Stimulated activated CD4-positive, alpha-beta T cell treated with anti-CD3 and anti-CD28 coated beads, Interleukin-12 subunit alpha, Interleukin-12 subunit beta, amount 100 ng/mL, for 4 hours (primary cell): ENCODE results near the gene ABR.
"Not testable (repeated sequence)": the region's sequence is repeated elsewhere in the genome, so short reads cannot be mapped to it uniquely, and the experiment has no call there.

Experiments
- DNase-seq: peaks from one replicate; pipeline ENCODE4 v3.0.0-alpha.2; 2020

Gene ABR

DNA sequence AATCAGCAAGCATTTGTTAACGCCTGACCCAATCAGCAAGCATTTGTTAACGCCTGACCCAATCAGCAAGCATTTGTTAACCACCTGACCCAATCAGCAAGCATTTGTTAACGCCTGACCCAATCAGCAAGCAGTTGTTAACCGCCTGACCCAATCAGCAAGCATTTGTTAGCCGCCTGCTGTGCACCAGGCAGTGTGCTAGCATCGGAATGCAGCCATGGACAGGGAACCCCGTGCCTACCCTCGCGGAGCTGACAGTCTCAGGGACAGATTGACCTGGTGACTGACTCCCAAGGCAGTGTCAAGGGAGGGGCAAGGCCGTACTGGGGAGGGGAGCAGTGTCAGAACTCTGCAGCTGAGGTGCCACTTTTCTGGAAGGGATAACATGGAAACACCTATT is 66.9 kb downstream of the ABR start:
- DNase-seq, result no peak

DNA sequence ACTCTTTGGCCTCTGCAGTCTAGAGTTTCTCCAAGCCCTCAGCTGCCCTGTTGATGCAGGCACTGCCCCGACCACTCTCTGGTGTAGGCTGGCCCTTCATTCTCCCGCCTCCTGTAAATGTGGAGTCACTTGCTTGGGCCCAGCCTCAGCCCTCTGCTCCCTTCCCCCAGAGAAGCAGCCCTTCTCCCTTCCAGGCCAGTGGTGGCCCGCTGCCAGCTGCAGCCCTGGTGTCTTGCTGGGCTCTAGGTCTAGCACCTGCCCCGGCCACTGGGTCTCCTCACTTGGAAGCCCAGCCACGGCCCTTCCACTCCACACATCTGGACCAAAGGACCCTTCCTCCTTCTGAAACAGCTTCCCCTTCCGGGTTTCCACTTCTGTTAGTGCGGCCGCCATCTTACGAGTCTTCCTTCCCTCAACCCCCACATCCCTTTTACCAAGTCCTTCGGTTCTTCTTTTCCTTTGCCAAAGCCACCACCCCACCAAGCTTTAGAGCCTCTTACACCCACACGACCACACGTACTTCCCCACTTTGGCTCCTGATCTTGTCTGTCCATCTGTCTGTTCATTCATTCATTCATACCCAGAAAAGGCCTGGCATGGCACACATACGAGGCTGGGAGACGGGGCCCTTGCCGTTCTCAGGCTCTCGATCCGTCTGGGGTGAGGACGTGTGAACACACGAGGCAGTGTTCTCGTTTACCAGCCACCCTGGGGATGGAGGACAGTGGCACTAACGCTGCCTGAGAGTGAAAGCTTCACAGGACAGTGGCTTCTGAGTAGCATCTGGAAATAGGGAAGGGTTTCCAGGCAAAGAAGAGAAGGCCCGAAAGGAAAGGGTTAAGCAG is 68.0 kb downstream of the ABR start:
- no peak for DNase-seq

GRCh38 chr17:1110862-1111598 is 68.8 kb downstream of the ABR start:
- no peak for DNase-seq

DNA sequence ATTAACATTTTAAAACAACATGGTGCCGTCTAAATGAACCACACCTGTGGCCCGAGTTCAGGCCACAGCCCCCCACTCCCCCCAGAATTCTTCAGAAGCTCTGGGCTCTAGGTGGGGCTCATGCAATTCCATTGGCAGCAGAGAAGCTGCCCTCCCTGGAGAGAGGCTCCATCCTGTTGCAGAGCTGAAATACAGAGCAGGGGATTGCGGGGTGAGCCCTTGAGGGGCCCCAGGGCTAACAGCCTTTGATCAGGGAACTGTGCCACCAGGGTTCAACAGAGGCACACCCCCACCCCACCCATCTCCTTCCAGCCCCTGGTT is 69.3 kb downstream of the ABR start:
- no peak for DNase-seq

GRCh38 chr17:1109606-1110540 is 69.9 kb downstream of the ABR start:
- DNase-seq, result no peak

DNA sequence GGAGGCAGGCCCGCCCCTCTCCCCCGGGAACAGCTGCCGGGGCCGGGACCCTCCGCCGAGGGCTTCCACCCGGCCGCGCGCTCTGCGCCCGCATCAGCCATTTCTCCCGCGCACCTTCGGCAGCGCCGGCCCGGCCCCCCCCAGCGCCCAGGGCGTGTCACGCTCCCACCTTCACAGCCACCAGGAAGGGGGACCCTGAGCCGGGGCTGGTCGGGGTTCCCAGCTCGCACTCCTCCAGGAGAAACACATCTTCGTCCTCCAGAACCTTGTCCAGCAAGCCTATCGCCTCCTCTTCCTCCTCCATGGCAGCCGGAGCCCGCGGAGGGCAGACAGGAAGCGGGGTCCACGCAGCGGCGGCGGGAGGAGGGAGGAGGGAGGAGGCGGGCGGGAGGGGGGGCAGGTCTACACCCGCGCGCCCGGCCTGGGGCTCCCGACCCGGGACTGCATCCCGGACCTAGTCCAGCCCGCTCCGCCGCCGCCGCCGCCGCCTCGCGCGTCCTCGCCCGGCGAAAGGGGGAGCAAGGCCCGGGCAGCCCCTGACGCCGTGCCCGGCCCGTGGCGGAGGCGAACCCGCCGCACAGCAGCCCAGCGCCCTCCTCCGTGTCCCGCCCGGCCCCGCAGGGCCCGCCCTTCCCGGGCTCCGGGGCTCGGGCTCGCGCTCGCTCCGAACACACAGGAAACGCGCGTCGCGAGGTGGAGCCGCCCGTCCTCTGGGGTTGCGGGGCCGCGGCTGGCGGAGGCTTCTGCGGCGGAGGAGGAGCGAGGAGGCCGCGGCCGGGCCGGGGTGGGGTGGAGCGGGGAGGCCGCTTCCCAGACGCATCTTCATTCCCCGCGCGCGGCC is 70.8 kb downstream of the ABR start:
- DNase-seq, result peak; percentile 64

GRCh38 chr17:1108478-1108764 is 71.4 kb downstream of the ABR start:
- no peak for DNase-seq

- no peak for DNase-seq
These were observed 71.9 kb downstream of the ABR start for GRCh38 chr17:1107777-1108477.

GRCh38 chr17:1107083-1107776 is 72.6 kb downstream of the ABR start:
- no peak for DNase-seq

DNA sequence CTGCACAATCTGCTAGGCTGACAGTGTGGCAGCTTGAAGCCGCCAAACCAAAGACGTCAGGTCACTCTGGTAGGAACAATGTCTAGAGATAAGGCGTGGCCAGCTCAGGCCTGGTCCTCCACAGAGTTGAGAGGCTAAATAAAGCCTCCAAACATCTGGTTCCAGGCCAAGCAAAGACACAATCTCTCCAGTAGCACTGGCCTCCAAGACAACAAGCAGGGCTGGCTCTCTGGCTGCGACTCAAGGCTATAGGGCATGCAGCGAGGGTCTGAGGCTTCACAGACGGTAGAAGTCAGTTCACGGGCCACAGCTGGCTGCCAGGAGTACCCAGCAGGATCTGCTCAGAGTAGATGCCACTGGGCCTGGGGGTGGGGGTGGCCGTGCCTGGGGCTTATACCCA is 75.6 kb downstream of the ABR start:
- DNase-seq, result no peak

DNA sequence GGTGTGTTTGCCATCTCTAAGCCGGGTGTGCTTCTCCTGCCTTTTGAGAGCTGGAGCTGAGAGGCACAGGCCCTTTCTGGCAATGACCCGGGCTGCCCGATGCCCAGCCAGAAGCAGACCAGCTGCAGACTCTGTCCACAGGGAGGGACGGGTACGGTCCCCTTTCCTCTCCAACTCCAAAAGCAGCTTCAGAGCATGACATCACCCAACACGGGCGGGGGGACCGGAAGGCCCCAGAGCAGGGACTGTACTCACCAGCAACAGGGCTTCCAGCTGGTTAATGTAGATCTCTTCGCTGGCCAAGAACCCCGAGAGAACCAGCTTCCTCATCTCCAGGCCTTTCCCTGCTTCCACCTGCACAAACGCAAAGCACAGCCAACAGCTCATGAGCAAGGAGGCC is 79.4 kb downstream of the ABR start:
- DNase-seq, result no peak

DNA sequence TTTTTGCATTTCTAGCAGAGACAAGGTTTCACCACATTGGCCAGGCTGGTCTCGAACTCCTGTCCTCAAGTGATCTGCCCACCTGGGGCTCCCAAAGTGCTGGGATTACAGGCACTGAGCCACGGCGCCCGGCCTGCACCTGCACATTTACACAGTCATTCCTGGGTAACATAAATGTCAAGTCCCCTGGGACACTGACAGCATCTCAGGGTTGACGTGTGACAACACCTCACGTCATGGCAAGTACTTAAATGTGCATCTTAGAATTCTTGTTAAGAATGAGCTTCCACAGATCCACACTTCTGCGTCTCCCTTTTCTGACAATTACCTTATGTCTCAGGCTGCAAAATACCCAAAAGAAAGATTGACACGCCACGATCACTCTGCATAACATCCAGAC is 80.5 kb downstream of the ABR start:
- no peak for DNase-seq

DNA sequence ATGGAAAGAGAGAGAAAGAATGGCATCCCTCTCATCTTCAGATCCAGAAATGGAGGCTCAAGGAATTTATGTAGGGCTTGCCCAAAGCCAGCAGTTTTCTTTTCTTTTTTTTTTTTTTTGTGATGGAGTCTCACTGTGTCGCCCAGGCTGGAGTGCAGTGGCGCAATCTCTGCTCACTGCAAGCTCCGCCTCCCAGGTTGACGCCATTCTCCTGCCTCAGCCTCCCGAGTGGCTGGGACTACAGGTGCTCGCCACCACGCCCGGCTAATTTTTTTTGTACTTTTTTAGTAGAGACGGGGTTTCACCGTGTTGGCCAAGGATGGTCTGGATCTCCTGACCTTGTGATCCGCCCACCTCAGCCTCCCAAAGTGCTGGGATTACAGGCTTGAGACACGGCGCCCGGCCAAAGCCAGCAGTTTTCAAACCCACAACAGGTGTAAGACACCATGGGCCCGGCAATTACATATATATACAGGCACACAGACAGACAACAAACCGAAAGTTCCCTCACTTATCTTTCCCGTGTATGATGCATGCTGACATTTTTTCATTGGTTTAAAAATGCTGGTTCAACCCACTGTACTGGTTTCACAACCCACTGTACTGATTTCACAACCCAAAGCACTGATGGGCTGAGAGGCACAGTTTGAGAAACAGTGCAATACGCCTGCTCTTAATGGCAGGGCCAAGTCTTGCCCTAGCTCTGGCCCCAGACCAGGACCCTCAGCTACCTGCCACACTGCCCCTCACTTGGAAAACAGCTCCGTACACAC is 81.6 kb downstream of the ABR start:
- DNase-seq, result not testable (repeated sequence)

- DNase-seq, result no peak
These were observed 83.6 kb downstream of the ABR start for GRCh38 chr17:1096215-1096614.

GRCh38 chr17:1095853-1096173 is 84.0 kb downstream of the ABR start:
- DNase-seq, result no peak

GRCh38 chr17:1095090-1095852 is 84.5 kb downstream of the ABR start:
- no peak for DNase-seq

DNA sequence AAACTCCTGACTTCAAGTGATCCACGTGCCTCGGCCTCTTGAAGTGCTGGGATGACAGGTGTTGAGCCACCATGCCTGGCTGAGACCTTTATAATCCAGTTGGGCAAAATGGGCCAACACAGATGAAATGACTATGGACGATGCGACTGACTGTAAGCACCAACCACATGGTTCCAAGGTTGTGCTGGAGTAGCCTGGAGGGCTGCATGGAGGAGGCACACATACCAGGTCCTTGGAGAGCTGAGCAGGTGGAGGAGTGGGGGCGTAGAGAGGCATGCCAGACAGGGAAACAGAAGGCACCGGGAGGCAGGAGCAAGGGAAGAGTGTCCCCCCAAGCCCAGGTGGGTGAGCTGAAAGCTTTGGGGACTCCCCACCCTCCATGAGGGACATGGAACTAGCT is 85.2 kb downstream of the ABR start:
- no peak for DNase-seq

DNA sequence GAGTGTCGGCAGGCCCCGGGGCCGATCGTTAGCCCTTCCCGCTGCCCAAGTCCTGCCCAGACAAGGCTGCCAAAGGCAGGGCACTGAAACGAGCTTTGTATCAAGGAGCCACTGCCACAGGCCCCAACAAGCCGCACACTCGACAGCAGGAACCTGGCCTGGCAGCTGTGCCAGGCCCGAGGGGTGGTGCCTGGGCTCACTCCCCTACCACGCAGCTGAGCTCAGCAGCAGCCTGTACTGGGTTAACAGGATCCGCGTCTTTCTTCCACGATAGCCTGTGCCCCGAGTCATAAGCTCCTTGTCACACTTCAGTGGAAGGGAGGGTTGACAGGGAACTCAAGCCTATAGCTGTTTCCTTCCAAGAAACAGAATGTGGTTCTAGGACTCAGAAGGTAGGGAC is 87.9 kb downstream of the ABR start:
- DNase-seq, result no peak

GRCh38 chr17:1091190-1091534 is 88.6 kb downstream of the ABR start:
- DNase-seq, result no peak
